GM23248 (cell line): ENCODE results near the gene L3MBTL4. TPM values are rescaled to one million over a fixed set of nuclear protein-coding genes. Genes with fewer than 3 reads are reported as not detected.

ENCODE experiments used
- DNase-seq: peaks from one replicate; pipeline ENCODE4 v3.0.0-alpha.2; 2015
- H2AFZ ChIP-seq: fragments of 200-600 bp; sonication (generic); 2 replicates; pipeline ENCODE4 v1.6.1; 2016; ENCODE audit warnings: antibody characterized with exemption
- H3F3A ChIP-seq: fragments of 200-600 bp; sonication (generic); 2 replicates; pipeline ENCODE4 v1.6.1; 2016; ENCODE audit warnings: mild to moderate bottlenecking, antibody characterized with exemption, mixed run types; ENCODE audit not compliant: insufficient read depth
- H3K27ac ChIP-seq: fragments of 200-600 bp; sonication (generic); 2 replicates; pipeline ENCODE4 v1.5.1; 2016; ENCODE audit warnings: mild to moderate bottlenecking
- H3K27me3 ChIP-seq: fragments of 200-600 bp; sonication (generic); replicated peaks from 2 replicates; pipeline ENCODE4 v1.6.1; 2016; ENCODE audit warnings: mild to moderate bottlenecking; ENCODE audit not compliant: insufficient read depth
- H3K36me3 ChIP-seq: fragments of 200-600 bp; sonication (generic); 2 replicates; pipeline ENCODE4 v1.6.1; 2016; ENCODE audit warnings: low read depth, mild to moderate bottlenecking
- H3K4me1 ChIP-seq: fragments of 200-600 bp; sonication (generic); 2 replicates; pipeline ENCODE4 v1.6.1; 2016; ENCODE audit warnings: mild to moderate bottlenecking; ENCODE audit not compliant: insufficient read depth
- H3K4me2 ChIP-seq: fragments of 200-600 bp; sonication (generic); one replicate; pipeline ENCODE4 v1.6.1; 2016; ENCODE audit warnings: mild to moderate bottlenecking; ENCODE audit not compliant: unreplicated experiment
- H3K4me3 ChIP-seq: fragments of 200-600 bp; sonication (generic); 2 replicates; pipeline ENCODE4 v1.5.1; 2016; ENCODE audit warnings: mild to moderate bottlenecking
- H3K79me2 ChIP-seq: fragments of 200-600 bp; sonication (generic); 2 replicates; pipeline ENCODE4 v1.6.1; 2016; ENCODE audit warnings: mild to moderate bottlenecking; ENCODE audit not compliant: insufficient read depth
- H3K9ac ChIP-seq: fragments of 200-600 bp; sonication (generic); 2 replicates; pipeline ENCODE4 v1.6.1; 2016; ENCODE audit warnings: mild to moderate bottlenecking
- H3K9me2 ChIP-seq: fragments of 200-600 bp; sonication (generic); 2 replicates; pipeline ENCODE4 v1.6.1; 2016; ENCODE audit warnings: mixed run types, mild to moderate bottlenecking, moderate library complexity; ENCODE audit not compliant: insufficient read depth
- H3K9me3 ChIP-seq: fragments of 200-600 bp; sonication (generic); one replicate; pipeline ENCODE4 v1.6.1; 2017; ENCODE audit warnings: low read depth
- H4K20me1 ChIP-seq: fragments of 200-600 bp; sonication (generic); 2 replicates; pipeline ENCODE4 v1.6.0; 2016; ENCODE audit not compliant: insufficient read depth
- EZH2 ChIP-seq: fragments of 200-600 bp; sonication (generic); IDR thresholded peaks from 2 replicates; pipeline ENCODE4 v1.6.1; 2018; ENCODE audit warnings: antibody characterized with exemption, mild to moderate bottlenecking; ENCODE audit not compliant: insufficient read depth, poor library complexity, severe bottlenecking
- EZH2phosphoT487 ChIP-seq: fragments of 200-600 bp; sonication (generic); IDR thresholded peaks from 2 replicates; pipeline ENCODE4 v1.6.1; 2018; ENCODE audit warnings: antibody characterized with exemption, moderate library complexity, mild to moderate bottlenecking, low read depth; ENCODE audit not compliant: insufficient read depth
- WGBS, 2 experiments: methylation state at CpG; one replicate each; pipeline ENCODE4 v1.1.6; 2015 to 2017; ENCODE audit warnings: low lambda C conversion rate in 2 of 2, low coverage in 1 of 2; ENCODE audit errors: missing lambda C conversion rate in 2 of 2; 5-methylcytosine and 5-hydroxymethylcytosine counted together
- in situ Hi-C: fragments of 300-500 bp; cut with MboI; formaldehyde crosslinking; loops from 2 replicates; pipeline ENCODE4 v1.15.0; 2020
- polyA plus RNA-seq: library from polyadenylated mRNA; unstranded; fragments of >200 nt; fragmentation: Nextera tagmentation; extraction: Ambion mirVana; gene quantifications from 2 replicates; pipeline ENCODE4 v1.2.1, GENCODE V29; 2016
- total RNA-seq: library from RNA; depleted of rRNA; stranded (reverse); fragments of >200 nt; shearing (Covaris generic); gene quantifications from 2 replicates; pipeline ENCODE4 v1.2.3, GENCODE V29; 2014

L3MBTL4 gene
- total and polyA plus RNA-seq, 2 experiments from 2014 or later, result not detected

DNA sequence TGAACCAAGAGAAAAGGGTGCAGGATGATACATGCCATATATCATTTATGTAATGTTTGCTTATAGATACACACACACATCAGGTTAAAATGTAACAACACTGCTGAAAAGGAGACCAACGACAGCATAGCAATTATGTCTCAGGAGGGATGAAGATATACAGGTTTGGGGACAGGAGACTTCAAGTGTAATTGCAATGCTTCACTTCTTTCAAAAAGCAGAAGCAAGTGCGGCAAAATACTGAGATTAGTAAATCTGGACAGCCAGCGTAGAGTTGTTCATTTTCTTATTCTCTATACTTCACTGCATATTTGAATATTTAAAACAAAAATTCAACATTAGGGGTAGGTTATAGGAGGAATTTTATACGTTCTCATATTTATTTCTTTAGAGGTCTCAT is 87.2 kb downstream of the L3MBTL4 start:
- Histone ChIP-seq H3K27me3 (no peaks in the 10 kb centered on the region), H3K9me2 (no peaks in the 10 kb centered on the region), H3K36me3 (no peaks in the 10 kb centered on the region), H4K20me1 (no peaks in the 10 kb centered on the region), H3K27ac (no peak overlapping the region), H3K4me1 (no peaks in the 10 kb centered on the region), H3F3A (no peaks in the 10 kb centered on the region), H3K9me3 (no peaks in the 10 kb centered on the region), H3K4me3 (no peak overlapping the region), H2AFZ (no peak overlapping the region), H3K79me2 (no peaks in the 10 kb centered on the region), H3K9ac (no peak overlapping the region), H3K4me2 (no peak overlapping the region)
- 55% methylated on average over 4 of the region's 4 CpGs for WGBS, 2 experiments
- no peak for TF ChIP-seq EZH2phosphoT487
- no peak for TF ChIP-seq EZH2
- DNase-seq, result no peak
- in situ Hi-C loops, result no loop called here

GRCh38 chr18:6326566-6326965 is 88.1 kb downstream of the L3MBTL4 start:
- Histone ChIP-seq H3K9ac (no peak overlapping the region), H3F3A (no peaks in the 10 kb centered on the region), H3K36me3 (no peaks in the 10 kb centered on the region), H2AFZ (no peak overlapping the region), H3K4me2 (no peak overlapping the region), H3K27ac (no peak overlapping the region), H4K20me1 (no peaks in the 10 kb centered on the region), H3K9me2 (no peaks in the 10 kb centered on the region), H3K4me1 (no peaks in the 10 kb centered on the region), H3K79me2 (no peaks in the 10 kb centered on the region), H3K27me3 (no peaks in the 10 kb centered on the region), H3K9me3 (no peaks in the 10 kb centered on the region), H3K4me3 (no peak overlapping the region)
- WGBS, 2 experiments, result 32 to 38% methylated on average over 2 of the region's 2 CpGs
- in situ Hi-C loops, result no loop called here
- no peak for DNase-seq
- TF ChIP-seq EZH2 (no peak), EZH2phosphoT487 (no peak)

DNA sequence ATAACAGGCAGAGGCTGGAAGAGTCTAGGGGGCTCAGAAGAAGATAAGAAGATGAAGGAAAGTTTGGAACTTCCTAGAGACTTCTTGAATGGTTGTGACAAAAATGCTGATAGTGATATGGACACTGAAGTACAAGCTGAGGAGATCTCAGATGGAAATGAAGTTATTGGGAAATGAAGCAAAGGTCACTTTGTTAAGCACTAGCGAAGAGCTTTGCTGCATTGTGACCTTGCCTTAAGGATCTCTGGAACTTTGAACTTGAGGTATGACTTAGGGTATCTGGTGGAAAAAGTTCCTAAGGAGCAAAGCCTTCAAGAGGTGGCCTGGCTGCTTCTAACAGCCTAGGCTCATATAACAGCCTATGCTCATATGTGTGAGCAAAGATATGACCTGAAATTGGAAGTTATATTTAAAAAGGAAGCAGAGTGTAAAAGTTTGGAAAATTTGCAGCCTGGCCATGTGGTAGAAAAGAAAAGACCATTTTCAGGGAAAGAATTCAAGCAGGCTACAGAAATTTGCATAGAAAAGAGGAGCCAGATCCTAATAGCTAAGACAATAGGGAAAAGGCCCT is 91.3 kb downstream of the L3MBTL4 start:
- 23 to 50% methylated on average over 1 of the region's 1 CpG for WGBS, 2 experiments
- no peak overlapping the region for H3K4me2 ChIP-seq
- H3F3A ChIP-seq, result no peaks in the 10 kb centered on the region
- H3K36me3 ChIP-seq, result no peaks in the 10 kb centered on the region
- no peak for TF ChIP-seq EZH2
- no peak for TF ChIP-seq EZH2phosphoT487
- no peak overlapping the region for H3K4me3 ChIP-seq
- H3K9me3 ChIP-seq, result no peaks in the 10 kb centered on the region
- no peaks in the 10 kb centered on the region for H4K20me1 ChIP-seq
- no peaks in the 10 kb centered on the region for H3K4me1 ChIP-seq
- no peaks in the 10 kb centered on the region for H3K27me3 ChIP-seq
- H3K9ac ChIP-seq, result no peak overlapping the region
- in situ Hi-C loops, result no loop called here
- H3K79me2 ChIP-seq, result no peaks in the 10 kb centered on the region
- no peak overlapping the region for H3K27ac ChIP-seq
- DNase-seq, result no peak
- H3K9me2 ChIP-seq, result no peaks in the 10 kb centered on the region
- H2AFZ ChIP-seq, result no peak overlapping the region

- in situ Hi-C loops, result no loop called here
- DNase-seq, result no peak
- Histone ChIP-seq H3F3A (no peaks in the 10 kb centered on the region), H3K9ac (no peak overlapping the region), H3K9me2 (no peaks in the 10 kb centered on the region), H4K20me1 (no peaks in the 10 kb centered on the region), H3K4me2 (no peak overlapping the region), H3K27ac (no peak overlapping the region), H3K4me1 (no peaks in the 10 kb centered on the region), H3K4me3 (no peak overlapping the region), H3K79me2 (no peaks in the 10 kb centered on the region), H2AFZ (no peak overlapping the region), H3K27me3 (no peaks in the 10 kb centered on the region; the same call in 1 of the 2 replicates), H3K36me3 (no peaks in the 10 kb centered on the region), H3K9me3 (no peaks in the 10 kb centered on the region)
- WGBS, 2 experiments, result 46 to 55% methylated on average over 10 of the region's 10 CpGs
- TF ChIP-seq EZH2 (no peak), EZH2phosphoT487 (no peak)
Measured at GRCh38 chr18:6315517-6316331, 99.0 kb downstream of the L3MBTL4 start.
